Loucy (cell line): Measurements from ENCODE around the gene POLR2J.

ENCODE experiments used
- EZH2phosphoT487 ChIP-seq: fragments of 200-600 bp; IDR thresholded peaks from 2 replicates; pipeline ENCODE4 v1.6.1; 2018; ENCODE audit warnings: antibody characterized with exemption, mild to moderate bottlenecking, moderate library complexity, borderline replicate concordance
- TF ChIP-seq, protein P1 (sequence below): fragments of 200-600 bp; sonication (generic); conservative IDR thresholded peaks from 2 replicates; pipeline ENCODE4 v1.5.1; 2014; ENCODE audit warnings: mild to moderate bottlenecking, antibody characterized with exemption, low read length

DNA sequence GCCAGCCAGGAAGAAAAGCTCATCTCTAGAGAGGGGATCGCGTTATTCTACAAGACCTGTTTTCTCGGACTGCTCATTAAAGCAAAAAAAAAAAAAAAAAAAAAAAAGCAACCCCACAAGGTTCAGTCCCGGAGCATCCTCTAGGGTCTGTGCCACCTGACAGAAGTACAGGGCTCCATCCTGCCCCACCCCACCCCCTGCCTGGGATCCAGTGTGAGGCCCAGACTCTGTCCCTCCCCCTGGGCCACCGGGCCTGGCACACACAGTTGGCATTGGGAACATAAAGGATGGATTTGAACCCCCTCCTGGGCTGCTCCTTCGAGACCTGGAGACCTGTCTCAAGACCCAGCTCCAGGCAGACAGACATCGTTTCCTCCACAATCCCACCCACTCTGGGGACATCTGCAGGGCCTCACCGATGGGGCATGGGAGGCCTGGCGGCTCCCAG lies 44.7 kb downstream of the POLR2J start:
- TF ChIP-seq, protein P1, sequence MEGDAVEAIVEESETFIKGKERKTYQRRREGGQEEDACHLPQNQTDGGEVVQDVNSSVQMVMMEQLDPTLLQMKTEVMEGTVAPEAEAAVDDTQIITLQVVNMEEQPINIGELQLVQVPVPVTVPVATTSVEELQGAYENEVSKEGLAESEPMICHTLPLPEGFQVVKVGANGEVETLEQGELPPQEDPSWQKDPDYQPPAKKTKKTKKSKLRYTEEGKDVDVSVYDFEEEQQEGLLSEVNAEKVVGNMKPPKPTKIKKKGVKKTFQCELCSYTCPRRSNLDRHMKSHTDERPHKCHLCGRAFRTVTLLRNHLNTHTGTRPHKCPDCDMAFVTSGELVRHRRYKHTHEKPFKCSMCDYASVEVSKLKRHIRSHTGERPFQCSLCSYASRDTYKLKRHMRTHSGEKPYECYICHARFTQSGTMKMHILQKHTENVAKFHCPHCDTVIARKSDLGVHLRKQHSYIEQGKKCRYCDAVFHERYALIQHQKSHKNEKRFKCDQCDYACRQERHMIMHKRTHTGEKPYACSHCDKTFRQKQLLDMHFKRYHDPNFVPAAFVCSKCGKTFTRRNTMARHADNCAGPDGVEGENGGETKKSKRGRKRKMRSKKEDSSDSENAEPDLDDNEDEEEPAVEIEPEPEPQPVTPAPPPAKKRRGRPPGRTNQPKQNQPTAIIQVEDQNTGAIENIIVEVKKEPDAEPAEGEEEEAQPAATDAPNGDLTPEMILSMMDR = no peak
- no peak for TF ChIP-seq EZH2phosphoT487
